ENCODE measurements around the gene SKOR1. TPM values are rescaled to one million over a fixed set of nuclear protein-coding genes. Genes with fewer than 3 reads are reported as not detected.

Gene SKOR1
- total RNA-seq, 1 experiment from 2014 or later, result 0.81 TPM

DNA sequence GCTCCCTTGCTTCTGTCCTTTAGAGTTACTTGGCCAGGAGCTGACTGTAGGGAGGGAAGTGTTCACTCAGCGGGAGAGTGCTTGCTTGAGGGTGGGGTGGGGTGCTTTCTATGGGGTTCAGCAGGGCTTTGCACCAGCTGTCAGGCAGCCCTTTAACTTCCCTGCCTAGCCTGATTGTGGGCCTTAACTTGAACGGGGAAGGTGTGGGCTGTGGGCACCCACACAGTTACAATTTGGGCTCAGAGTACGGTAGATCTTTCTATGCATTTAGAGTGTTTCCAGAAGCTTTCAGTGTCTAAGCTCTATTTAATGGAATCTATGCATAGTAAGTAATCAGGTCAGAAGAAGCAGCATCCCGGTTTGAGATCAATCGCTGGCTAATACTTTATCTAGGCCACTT lies 48.2 kb upstream of the SKOR1 start (continued):
- TF ChIP-seq, protein P1, sequence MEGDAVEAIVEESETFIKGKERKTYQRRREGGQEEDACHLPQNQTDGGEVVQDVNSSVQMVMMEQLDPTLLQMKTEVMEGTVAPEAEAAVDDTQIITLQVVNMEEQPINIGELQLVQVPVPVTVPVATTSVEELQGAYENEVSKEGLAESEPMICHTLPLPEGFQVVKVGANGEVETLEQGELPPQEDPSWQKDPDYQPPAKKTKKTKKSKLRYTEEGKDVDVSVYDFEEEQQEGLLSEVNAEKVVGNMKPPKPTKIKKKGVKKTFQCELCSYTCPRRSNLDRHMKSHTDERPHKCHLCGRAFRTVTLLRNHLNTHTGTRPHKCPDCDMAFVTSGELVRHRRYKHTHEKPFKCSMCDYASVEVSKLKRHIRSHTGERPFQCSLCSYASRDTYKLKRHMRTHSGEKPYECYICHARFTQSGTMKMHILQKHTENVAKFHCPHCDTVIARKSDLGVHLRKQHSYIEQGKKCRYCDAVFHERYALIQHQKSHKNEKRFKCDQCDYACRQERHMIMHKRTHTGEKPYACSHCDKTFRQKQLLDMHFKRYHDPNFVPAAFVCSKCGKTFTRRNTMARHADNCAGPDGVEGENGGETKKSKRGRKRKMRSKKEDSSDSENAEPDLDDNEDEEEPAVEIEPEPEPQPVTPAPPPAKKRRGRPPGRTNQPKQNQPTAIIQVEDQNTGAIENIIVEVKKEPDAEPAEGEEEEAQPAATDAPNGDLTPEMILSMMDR (IDR thresholded peaks at IDR 0.05 in 2 of 3, conservative IDR thresholded peaks at IDR 0.05 in 1 of 3; ENCODE audit: borderline replicate concordance in 1 of 3, insufficient read depth in 1 of 3, low read depth in 2 of 3, low read length in 2 of 3), result no peak
- TF ChIP-seq EZH2 (IDR thresholded peaks at IDR 0.05) (no peak), TCF7L2 (IDR thresholded peaks at IDR 0.05; ENCODE audit: borderline replicate concordance, extremely low read depth, insufficient read depth, insufficient read length) (no peak), POLR2A (IDR thresholded peaks at IDR 0.05; ENCODE audit: borderline replicate concordance, extremely low read depth, insufficient read depth, insufficient read length) (no peak)

DNA sequence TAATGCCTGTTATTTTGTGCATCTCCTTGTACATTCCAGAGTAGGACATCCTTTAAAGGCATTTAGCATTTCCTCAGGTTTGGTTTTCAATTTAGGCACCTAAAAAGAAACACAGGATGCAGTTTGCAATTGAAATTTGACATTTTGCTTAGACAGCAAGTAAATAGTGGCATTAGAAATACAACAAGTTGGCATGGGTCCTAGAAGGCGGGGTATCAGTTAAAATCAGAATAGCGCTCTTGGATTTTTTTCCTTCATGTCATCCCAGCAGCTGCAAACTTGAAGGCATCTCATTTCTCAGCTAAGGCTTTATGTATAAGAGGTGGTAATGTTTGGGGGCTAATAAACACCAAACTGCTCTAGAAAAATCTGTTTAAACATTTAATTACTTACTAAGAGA lies 47.5 kb upstream of the SKOR1 start:
- no peak for DNase-seq (ENCODE audit: low read depth, low spot score)
- BruUV-seq (replicated peaks), result no TSS peak
- intact Hi-C loops (cut with micrococcal nuclease), result no loop called here
- Histone ChIP-seq H3K4me2 (ENCODE audit: low read length) (no peak overlapping the region), H3K27me3 (ENCODE audit: insufficient read depth, low read length) (no peaks in the 10 kb centered on the region), H3K79me2 (ENCODE audit: insufficient read depth, low read length) (no peaks in the 10 kb centered on the region), H3K27ac (ENCODE audit: low read depth, low read length) (no peak overlapping the region), H3K9ac (ENCODE audit: low read length) (no peak overlapping the region), H3K9me2 (ENCODE audit: insufficient read depth) (no peaks in the 10 kb centered on the region), H3K4me1 (ENCODE audit: control insufficient read depth in 1 of 2, insufficient read depth in 2 of 2, low read length in 2 of 2) (no peaks in the 10 kb centered on the region), H2AFZ (ENCODE audit: low read depth, low read length, poor library complexity, severe bottlenecking) (no peak overlapping the region), H3K4me3 (replicated peaks in 1 of 2; ENCODE audit: low read depth in 1 of 2, low read length in 2 of 2) (no peak overlapping the region), H4K20me1 (ENCODE audit: insufficient read depth) (no peaks in the 10 kb centered on the region), H3K36me3 (ENCODE audit: control insufficient read depth in 1 of 2, insufficient read depth in 2 of 2, low read length in 2 of 2) (no peaks in the 10 kb centered on the region), H3K9me3 (ENCODE audit: control insufficient read depth in 1 of 2, insufficient read depth in 1 of 2, low read depth in 1 of 2, low read length in 2 of 2) (no peaks in the 10 kb centered on the region)
- TF ChIP-seq TCF7L2 (IDR thresholded peaks at IDR 0.05; ENCODE audit: borderline replicate concordance, extremely low read depth, insufficient read depth, insufficient read length), result no peak
- TF ChIP-seq CEBPB (IDR thresholded peaks at IDR 0.05; ENCODE audit: low read depth), result no peak
- no peak for TF ChIP-seq ZNF274 (IDR thresholded peaks at IDR 0.05; ENCODE audit: low read depth, low read length)
- TF ChIP-seq, protein P2, sequence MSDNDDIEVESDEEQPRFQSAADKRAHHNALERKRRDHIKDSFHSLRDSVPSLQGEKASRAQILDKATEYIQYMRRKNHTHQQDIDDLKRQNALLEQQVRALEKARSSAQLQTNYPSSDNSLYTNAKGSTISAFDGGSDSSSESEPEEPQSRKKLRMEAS (IDR thresholded peaks at IDR 0.05), result no peak
- no peak for TF ChIP-seq EZH2 (IDR thresholded peaks at IDR 0.05)
- TF ChIP-seq, protein P3, sequence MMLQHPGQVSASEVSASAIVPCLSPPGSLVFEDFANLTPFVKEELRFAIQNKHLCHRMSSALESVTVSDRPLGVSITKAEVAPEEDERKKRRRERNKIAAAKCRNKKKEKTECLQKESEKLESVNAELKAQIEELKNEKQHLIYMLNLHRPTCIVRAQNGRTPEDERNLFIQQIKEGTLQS (IDR thresholded peaks at IDR 0.05), result no peak
- TF ChIP-seq RAD21 (IDR thresholded peaks at IDR 0.05; ENCODE audit: low read depth), result no peak
- TF ChIP-seq FOSL1 (IDR thresholded peaks at IDR 0.05; ENCODE audit: low read depth), result no peak
- no peak for TF ChIP-seq SP1 (IDR thresholded peaks at IDR 0.05; ENCODE audit: low read depth)
- TF ChIP-seq ELF1 (IDR thresholded peaks at IDR 0.05; ENCODE audit: borderline replicate concordance, low read depth), result no peak
- TF ChIP-seq EGR1 (IDR thresholded peaks at IDR 0.05; ENCODE audit: low read depth), result no peak
- ChIA-PET RAD21 (ENCODE audit: low non-redundant PET in 1 of 2, low total read pairs in 2 of 2, uncharacterized antibody in 2 of 2, unreplicated experiment in 2 of 2) (no interaction called here), CTCF (no interaction called here), POLR2A (no interaction called here)
- no peak for ATAC-seq

All from HCT116 (cell line).